ENCODE measurements around the gene C1RL.

Gene C1RL

DNA sequence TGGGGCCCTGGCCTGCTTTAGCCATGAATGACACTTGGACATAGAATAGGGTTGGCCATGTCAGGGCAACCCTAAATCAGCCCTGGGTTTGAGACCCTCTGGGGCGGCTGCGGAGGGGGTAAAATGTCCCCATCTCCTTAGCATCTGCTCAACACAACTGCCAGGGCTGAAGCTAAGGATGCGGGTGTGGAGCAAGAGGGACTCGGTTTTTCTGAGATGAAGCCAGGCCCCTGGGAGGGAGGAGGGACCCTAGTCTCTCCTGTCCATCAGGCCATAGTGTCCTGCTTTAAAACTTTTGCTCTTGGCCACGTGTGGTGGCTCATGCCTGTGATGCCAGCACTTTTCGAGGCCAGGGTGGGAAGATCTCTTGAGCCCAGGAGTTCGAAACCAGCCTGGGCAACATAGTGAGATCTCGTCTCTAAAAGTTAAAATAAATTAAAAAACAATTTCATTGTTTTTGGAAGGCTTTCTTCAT lies 16.0 kb downstream of the C1RL start:
- DNase-seq (ENCODE audit: low read depth in 1 of 2, low spot score in 1 of 2), result no peak

DNA sequence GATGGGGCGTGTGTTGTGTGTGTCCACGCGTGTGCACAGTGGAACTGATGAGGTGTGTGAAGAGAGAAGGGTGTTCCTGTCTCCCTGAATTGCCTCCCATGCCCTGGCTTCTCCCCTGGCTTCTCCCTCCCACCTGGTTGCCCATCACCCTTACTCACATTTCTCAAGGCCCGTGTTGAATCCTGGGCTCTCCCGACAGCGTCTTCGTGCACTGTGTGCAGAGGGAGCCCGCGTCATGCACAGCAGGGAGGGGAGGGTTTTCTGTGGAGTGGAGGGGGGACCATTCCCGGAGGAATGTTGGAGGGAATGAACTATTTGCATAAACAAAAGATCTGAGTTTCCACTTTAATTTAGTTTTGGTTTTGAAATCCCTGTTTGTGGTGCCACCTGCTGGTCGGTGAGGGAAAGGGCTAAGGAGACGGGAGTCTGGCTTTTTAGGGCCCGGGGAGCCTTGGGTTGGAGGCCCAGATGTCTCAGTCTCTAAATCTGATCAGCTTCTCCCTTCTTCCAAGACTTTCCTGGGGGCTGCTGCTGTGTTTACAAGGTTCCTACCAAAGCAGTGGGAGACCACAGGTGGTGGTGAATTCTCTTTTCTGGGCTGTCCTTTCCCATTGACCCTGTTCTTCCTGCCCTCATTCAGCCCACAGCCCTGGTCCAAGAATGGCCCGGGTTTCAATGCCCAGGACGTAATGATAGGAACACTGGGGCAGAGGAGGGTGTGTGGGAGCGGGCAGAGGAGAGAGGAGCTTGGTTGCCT lies 16.6 kb downstream of the C1RL start, which contains the start of gene C1R:
Gene C1R, minus strand, starts transcription at position 217 of the 757 bp plus-strand sequence. Its CDS starts 57 bp downstream, at position 160.
- peak; percentile 38 to 45 for DNase-seq (ENCODE audit: low read depth in 1 of 2, low spot score in 1 of 2)

DNA sequence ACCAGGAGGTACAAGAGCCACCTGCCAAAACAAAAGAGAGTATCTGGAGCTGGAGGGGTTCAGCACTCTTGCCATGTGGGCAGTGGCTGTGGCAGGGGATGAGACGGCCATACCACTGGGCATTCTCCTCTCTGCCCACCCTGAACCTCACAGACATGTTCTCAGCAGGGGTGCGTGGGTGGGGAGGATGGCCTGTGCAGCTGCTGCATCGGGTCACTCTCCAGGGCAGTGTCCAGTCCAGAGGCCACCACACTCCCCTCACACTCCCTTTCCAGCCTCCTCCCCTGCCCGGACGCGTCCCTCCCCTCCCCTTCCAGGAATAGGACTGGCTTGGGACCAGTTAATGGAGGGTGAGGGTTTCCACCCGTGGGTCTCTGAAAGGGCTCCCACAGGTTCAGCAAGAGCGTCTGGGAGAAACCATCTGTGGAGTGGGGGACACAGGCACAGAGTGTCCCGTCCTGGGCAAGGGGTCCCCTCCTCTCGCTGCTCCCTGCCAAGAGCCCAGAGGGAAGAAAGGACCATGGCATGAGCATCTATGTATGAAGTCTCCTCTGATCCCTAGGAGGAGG lies 17.3 kb downstream of the C1RL start:
- DNase-seq (ENCODE audit: low read depth in 1 of 2, low spot score in 1 of 2), result no peak

DNA sequence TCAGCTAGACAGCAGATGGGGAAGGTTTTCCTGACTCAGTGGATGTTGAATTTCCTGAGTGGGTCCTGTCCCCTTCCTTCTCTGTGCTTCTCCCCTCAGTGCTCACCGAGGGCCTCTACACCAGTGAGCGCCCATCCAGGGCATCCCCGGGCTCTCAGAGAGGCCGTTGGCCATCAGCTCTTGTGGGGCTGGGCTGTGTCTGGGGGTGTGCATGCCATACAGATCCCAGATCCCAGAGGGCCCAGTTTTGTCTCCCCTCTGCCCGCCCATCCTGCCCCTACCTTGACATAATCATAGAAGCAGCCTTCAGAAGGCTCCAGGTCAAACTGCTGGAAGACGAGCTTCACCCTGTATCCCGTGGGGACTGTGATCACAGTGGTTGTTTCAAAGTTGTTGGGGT lies 17.8 kb downstream of the C1RL start:
- DNase-seq (ENCODE audit: low read depth in 1 of 2, low spot score in 1 of 2), result no peak

- DNase-seq (ENCODE audit: low read depth in 1 of 2, low spot score in 1 of 2), result no peak
Measured at GRCh38 chr12:7090222-7090998, 18.6 kb downstream of the C1RL start.

DNA sequence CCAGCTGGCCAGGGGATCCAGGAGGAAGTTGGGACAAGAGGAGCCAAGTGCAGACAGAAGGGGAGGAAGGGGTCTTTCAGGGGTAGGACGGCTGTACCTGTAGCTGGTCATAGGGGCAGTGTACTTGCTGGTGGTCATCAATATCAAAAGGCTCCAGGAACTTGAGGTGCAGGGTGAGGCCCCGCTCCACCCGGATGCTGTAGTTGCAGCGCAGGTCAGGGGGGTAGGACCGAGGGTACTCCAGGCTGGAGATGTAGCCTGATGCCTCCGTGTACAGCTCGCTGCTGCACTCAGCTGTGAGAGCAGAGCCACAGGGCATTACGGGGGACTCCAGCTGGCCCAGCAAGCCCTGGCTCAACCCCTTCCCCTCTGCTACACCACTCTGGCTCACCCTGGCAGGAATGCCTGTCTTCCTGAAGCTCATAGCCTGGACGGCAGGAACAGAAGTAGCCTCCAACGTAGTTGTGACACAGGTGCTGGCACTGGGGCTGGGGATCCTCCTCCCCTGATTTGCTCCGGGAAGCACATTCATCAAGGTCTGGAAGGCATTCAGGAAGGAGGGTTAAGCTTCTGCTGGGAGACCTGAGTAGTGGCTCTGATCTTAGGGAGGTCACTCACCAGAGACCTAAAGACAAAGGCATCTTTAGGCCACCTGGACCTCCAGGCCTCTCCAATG lies 19.7 kb downstream of the C1RL start:
- no peak for DNase-seq (ENCODE audit: low read depth in 1 of 2, low spot score in 1 of 2)

DNA sequence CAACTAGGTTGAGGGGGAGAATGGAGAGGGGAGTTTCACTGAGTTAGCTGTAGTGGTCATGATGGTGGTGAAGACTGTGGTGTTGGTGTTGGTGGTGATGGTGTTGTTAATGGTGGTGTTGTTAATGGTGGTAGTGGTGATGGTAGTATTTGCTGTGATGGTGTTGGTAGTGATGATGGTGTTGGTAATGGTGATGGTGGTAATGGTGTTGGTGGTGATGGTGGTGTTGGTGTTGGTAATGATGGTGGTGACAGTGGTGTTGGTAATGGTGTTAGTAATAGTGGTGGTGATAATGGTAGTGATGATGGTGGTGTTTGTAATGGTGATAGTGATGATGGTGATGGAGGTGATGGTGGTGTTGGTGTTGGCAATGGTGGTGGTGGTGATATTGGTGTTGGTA lies 25.9 kb downstream of the C1RL start:
- DNase-seq (ENCODE audit: low read depth in 1 of 2, low spot score in 1 of 2), result no peak

GRCh38 chr12:7081037-7081436 lies 28.0 kb downstream of the C1RL start:
- DNase-seq (ENCODE audit: low read depth in 1 of 2, low spot score in 1 of 2), result no peak

- DNase-seq (ENCODE audit: low read depth in 1 of 2, low spot score in 1 of 2), result no peak
Measured at GRCh38 chr12:7079826-7080125, 29.2 kb downstream of the C1RL start.

DNA sequence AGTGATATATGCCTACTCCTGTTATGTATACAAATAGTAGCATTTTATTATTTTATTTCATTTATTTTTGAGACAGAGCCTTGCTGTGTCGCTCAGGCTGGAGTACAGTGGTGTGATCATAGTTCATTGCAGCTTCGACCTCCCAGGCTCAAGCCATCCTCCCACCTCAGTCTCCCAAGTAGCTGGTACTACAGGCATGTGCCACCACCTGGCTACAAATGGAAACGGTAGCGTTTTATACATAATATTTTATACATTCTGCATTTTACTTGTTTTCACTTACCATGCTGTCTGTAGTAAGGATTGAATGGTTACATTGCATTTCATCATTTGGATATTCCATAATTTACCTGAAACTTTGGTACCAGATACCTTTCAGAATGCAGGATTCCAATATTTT lies 30.9 kb downstream of the C1RL start:
- no peak for DNase-seq (ENCODE audit: low read depth in 1 of 2, low spot score in 1 of 2)

GRCh38 chr12:7076493-7076892 lies 32.5 kb downstream of the C1RL start:
- DNase-seq (ENCODE audit: low read depth in 1 of 2, low spot score in 1 of 2), result no peak

- no peak for DNase-seq (ENCODE audit: low read depth in 1 of 2, low spot score in 1 of 2)
Measured at GRCh38 chr12:7075939-7076338, 33.1 kb downstream of the C1RL start.

GRCh38 chr12:7075518-7075917 lies 33.5 kb downstream of the C1RL start:
- DNase-seq (ENCODE audit: low read depth in 1 of 2, low spot score in 1 of 2), result no peak

DNA sequence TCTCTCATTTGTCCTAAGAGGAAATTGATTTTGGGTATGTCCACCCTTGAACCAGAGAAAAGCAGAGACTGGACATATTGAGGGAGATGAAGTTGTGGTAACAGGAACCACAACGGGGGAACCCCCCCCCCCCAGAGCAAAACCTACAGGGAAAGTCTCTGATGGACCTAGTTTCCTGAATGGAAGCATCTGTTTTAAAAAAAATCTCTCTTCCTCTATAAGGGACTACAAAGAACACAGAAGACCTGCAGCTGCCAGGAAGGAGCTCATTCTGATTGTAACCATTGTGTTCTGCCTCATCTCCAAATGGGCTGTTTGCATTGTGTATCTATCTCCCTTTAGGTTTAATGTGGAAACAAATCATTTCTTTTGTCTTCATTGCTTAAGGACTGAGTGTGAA lies 35.1 kb downstream of the C1RL start:
- DNase-seq (ENCODE audit: low read depth in 1 of 2, low spot score in 1 of 2), result no peak

- DNase-seq (ENCODE audit: low read depth in 1 of 2, low spot score in 1 of 2), result no peak
Measured at GRCh38 chr12:7072554-7072953, 36.5 kb downstream of the C1RL start.

GRCh38 chr12:7072035-7072434 lies 37.0 kb downstream of the C1RL start:
- DNase-seq (ENCODE audit: low read depth in 1 of 2, low spot score in 1 of 2), result no peak

GRCh38 chr12:7069386-7069785 lies 39.6 kb downstream of the C1RL start:
- DNase-seq (ENCODE audit: low read depth in 1 of 2, low spot score in 1 of 2), result no peak

- DNase-seq (ENCODE audit: low read depth in 1 of 2, low spot score in 1 of 2), result no peak
Measured at GRCh38 chr12:7068994-7069346, 40.0 kb downstream of the C1RL start.

DNA sequence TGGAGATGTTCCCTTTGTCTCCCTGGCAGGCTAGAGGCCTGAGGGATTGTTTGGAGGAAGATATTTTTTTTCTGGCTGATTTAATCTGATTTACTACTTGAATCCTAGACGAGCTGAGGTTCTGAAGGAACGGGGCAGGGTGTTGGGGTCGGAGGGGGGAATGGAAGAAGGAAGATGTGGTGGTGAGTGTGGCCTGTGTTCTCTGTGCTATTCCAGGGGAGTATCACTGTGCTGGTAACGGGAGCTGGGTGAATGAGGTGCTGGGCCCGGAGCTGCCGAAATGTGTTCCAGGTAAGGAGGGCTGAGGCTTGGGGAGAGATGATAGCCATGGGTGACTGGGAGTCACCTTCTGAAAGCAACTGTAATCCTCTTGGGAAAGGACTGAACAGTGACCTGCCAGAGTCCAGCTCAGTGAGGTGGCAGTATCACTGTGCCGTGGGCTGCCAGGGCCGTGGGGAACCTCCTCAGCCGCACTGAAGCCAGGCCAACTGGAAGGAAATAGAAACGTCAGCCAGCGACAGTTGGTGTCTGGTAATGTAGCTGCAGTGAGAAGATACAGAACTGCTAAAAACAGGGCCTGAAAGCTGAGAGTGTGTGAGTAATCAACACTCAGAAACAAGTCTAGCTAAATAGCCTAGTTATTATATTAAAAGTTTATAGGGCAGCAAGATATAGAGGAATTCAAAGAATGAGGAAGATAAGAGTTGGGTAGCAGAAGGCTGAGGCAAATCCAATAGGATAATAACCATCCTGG lies 40.6 kb downstream of the C1RL start:
- no peak for DNase-seq (ENCODE audit: low read depth in 1 of 2, low spot score in 1 of 2)

- no peak for DNase-seq (ENCODE audit: low read depth in 1 of 2, low spot score in 1 of 2)
Measured at GRCh38 chr12:7067096-7067495, 41.9 kb downstream of the C1RL start.

DNA sequence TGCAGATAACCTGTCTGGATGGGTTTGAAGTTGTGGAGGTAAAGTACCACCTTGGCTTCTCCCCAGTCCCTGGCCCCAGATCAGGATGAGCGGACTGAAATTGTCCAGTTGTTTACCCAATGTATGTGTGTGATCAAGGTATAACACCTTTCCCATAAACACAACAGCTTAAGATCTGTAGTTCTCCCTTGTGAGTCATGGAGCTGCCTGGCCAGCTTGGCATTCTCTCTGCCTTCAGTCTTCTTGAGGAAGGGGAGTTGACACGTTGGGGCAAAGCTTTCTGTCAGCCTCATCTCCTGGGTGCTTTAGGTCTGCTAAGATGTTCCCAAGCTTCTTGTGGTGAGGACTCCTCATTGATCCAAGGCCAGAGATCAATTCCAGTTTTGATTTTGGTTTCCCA lies 42.4 kb downstream of the C1RL start:
- no peak for DNase-seq (ENCODE audit: low read depth in 1 of 2, low spot score in 1 of 2)

Data from activated T-helper 1 cell treated with anti-CD3 and anti-CD28 coated beads, Interleukin-2, amount 50 U/mL, for 16 hours (primary cell).